ENCODE data around the gene MCFD2. TPM values are rescaled to one million over a fixed set of nuclear protein-coding genes. Genes with fewer than 3 reads are reported as not detected.

The MCFD2 gene
- polyA plus RNA-seq, 1 donor (not counting 4 experiments of a cell fraction or from before 2014, with no cell fraction given) = 132 TPM

- Histone ChIP-seq H3K36me3 (ENCODE audit: control insufficient read depth in 2 of 2, extremely low read depth in 1 of 2, insufficient read depth in 2 of 2, low read length in 2 of 2) (no peaks in the 10 kb centered on the region), H3K4me2 (ENCODE audit: control insufficient read depth, extremely low read depth, insufficient read depth, low read depth, low read length) (no peak overlapping the region), H3K79me2 (ENCODE audit: control insufficient read depth, insufficient read depth, low read length) (no peaks in the 10 kb centered on the region), H3K27ac (ENCODE audit: control insufficient read depth, insufficient read depth, low read length) (no peak overlapping the region), H3K9me1 (ENCODE audit: control insufficient read depth, extremely low read depth, insufficient read depth, low read length) (no peaks in the 10 kb centered on the region), H4K20me1 (ENCODE audit: control insufficient read depth, extremely low read depth, insufficient read depth, low read length) (no peaks in the 10 kb centered on the region), H3K9me3 (ENCODE audit: control insufficient read depth, low read depth, low read length) (peaks cover 3% of the 10 kb centered on the region), H3K9ac (ENCODE audit: control insufficient read depth, extremely low read depth, insufficient read depth, low read length) (no peak overlapping the region), H3K4me3 (ENCODE audit: control insufficient read depth in 2 of 3, extremely low read depth in 1 of 3, insufficient read depth in 2 of 3, low read depth in 1 of 3, low read length in 3 of 3) (no peak overlapping the region), H3K4me1 (ENCODE audit: control insufficient read depth, extremely low read depth, insufficient read depth, low read length) (peaks cover 16% of the 10 kb centered on the region), H3K27me3 (ENCODE audit: control insufficient read depth, extremely low read depth, insufficient read depth, low read length) (no peaks in the 10 kb centered on the region), H2AFZ (ENCODE audit: control insufficient read depth, low read length) (no peak overlapping the region)
- FAIRE-seq (no peak), DNase-seq (ENCODE audit: low read depth, low spot score) (no peak)
- TF ChIP-seq CTCF (optimal IDR thresholded peaks at IDR 0.05 in 1 of 3, IDR thresholded peaks at IDR 0.05 in 1 of 3, conservative IDR thresholded peaks at IDR 0.05 in 1 of 3; ENCODE audit: extremely low read depth in 1 of 3, insufficient read depth in 2 of 3, low read length in 3 of 3) (no peak), EZH2 (IDR thresholded peaks at IDR 0.05; ENCODE audit: low read length) (no peak)
- dilution Hi-C loops (cut with MboI; ENCODE audit: extremely low pct_ligation_motif_present, low sequenced_read_pairs) = no loop called here
These were observed 6.3 kb upstream of the MCFD2 start for GRCh38 chr2:46921676-46922448.

GRCh38 chr2:46917628-46918027 lies 2.0 kb upstream of the MCFD2 start:
- H3K79me2 ChIP-seq (ENCODE audit: control insufficient read depth, insufficient read depth, low read length) = peaks cover 29% of the 10 kb centered on the region
- no peak for TF ChIP-seq EZH2 (IDR thresholded peaks at IDR 0.05; ENCODE audit: low read length)
- no peak for TF ChIP-seq CTCF (optimal IDR thresholded peaks at IDR 0.05 in 1 of 3, IDR thresholded peaks at IDR 0.05 in 1 of 3, conservative IDR thresholded peaks at IDR 0.05 in 1 of 3; ENCODE audit: extremely low read depth in 1 of 3, insufficient read depth in 2 of 3, low read length in 3 of 3)
- FAIRE-seq (no peak), DNase-seq (ENCODE audit: low read depth, low spot score) (no peak)
- no peak overlapping the region for H3K9ac ChIP-seq (ENCODE audit: control insufficient read depth, extremely low read depth, insufficient read depth, low read length)
- dilution Hi-C loops (cut with MboI; ENCODE audit: extremely low pct_ligation_motif_present, low sequenced_read_pairs) = no loop called here
- no peak overlapping the region for H3K27ac ChIP-seq (ENCODE audit: control insufficient read depth, insufficient read depth, low read length)
- no peaks in the 10 kb centered on the region for H3K27me3 ChIP-seq (ENCODE audit: control insufficient read depth, extremely low read depth, insufficient read depth, low read length)
- peaks cover 0 to 6% of the 10 kb centered on the region in 2 experiments for H3K36me3 ChIP-seq (ENCODE audit: control insufficient read depth in 2 of 2, extremely low read depth in 1 of 2, insufficient read depth in 2 of 2, low read length in 2 of 2)
- H3K4me3 ChIP-seq (ENCODE audit: control insufficient read depth in 2 of 3, extremely low read depth in 1 of 3, insufficient read depth in 2 of 3, low read depth in 1 of 3, low read length in 3 of 3) = no peak overlapping the region
- peaks cover 6% of the 10 kb centered on the region for H3K9me1 ChIP-seq (ENCODE audit: control insufficient read depth, extremely low read depth, insufficient read depth, low read length)
- H4K20me1 ChIP-seq (ENCODE audit: control insufficient read depth, extremely low read depth, insufficient read depth, low read length) = peaks cover 5% of the 10 kb centered on the region
- H3K9me3 ChIP-seq (ENCODE audit: control insufficient read depth, low read depth, low read length) = no peaks in the 10 kb centered on the region
- no peak overlapping the region for H2AFZ ChIP-seq (ENCODE audit: control insufficient read depth, low read length)
- H3K4me2 ChIP-seq (ENCODE audit: control insufficient read depth, extremely low read depth, insufficient read depth, low read depth, low read length) = no peak overlapping the region
- peaks cover 34% of the 10 kb centered on the region for H3K4me1 ChIP-seq (ENCODE audit: control insufficient read depth, extremely low read depth, insufficient read depth, low read length)
